ENCODE measurements around the gene SPATA31C1.
"Not testable (repeated sequence)": the region's sequence is repeated elsewhere in the genome, so short reads cannot be mapped to it uniquely, and the experiment has no call there.

SPATA31C1 gene

GRCh38 chr9:87886933-87887505, 30.7 kb upstream of the SPATA31C1 start:
- no peak for DNase-seq (ENCODE audit: low spot score)

DNA sequence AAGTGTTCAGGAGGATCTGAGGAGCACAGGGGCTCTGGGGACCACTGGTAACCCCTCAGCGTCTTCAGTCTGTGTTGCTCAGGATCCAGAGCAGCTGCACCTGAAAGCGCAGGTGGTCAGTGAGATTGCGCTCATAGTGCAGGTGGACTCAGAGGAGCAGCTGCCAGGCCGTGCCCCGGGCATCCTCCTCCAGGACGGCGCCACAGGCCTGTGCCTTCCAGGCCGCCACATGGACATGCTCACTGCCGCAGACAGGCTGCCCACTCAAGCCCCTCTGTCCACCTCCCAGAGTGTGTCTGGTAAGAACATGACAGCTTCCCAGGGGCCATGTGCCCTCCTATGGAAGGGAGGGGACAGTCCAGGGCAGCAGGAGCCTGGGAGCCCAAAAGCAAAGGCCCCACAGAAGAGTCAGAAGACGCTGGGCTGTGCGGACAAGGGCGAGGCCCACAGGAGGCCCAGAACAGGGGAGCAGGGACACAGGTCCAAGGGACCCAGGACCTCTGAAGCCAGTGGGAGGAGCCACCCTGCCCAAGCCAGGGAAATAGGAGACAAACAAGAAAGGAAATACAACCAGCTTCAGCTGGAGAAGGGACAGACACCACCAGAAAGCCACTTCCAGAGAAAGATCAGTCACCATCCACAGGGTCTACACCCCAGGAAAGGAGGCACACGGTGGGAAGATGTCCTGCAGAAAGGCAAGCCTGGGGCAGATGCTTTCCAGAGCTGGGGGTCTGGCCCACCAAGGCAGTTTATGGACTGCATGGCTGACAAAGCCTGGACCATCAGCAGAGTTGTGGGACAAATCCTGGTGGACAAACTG, 29.9 kb upstream of the SPATA31C1 start:
- no peak for DNase-seq (ENCODE audit: low spot score)

GRCh38 chr9:87888501-87888900, 29.3 kb upstream of the SPATA31C1 start:
- no peak for DNase-seq (ENCODE audit: low spot score)

- no peak for DNase-seq (ENCODE audit: low spot score)
These were observed 28.5 kb upstream of the SPATA31C1 start for GRCh38 chr9:87889065-87889881.

GRCh38 chr9:87889882-87890252, 27.9 kb upstream of the SPATA31C1 start:
- no peak for DNase-seq (ENCODE audit: low spot score)

- no peak for DNase-seq (ENCODE audit: low spot score)
These were observed 26.9 kb upstream of the SPATA31C1 start for GRCh38 chr9:87890837-87891236.

DNA sequence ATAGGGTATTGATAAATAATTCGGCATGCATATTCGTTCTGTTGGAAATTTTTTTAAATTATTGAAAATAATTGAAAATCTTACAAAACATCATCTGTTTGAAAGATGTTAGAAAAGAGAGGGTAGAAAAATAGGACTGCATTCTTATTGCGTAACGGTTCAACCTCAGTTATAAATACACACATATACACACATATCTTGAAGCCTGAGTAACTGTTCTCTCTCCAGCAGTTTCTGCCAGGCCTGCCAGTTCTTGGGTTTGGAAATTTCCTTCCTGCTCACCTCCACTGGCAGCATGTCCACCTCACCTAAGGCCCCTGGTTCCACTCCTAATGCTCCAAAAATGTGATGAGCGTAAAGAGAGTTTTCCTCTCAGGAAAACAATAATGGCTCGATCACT, 26.0 kb upstream of the SPATA31C1 start:
- no peak for DNase-seq (ENCODE audit: low spot score)

DNA sequence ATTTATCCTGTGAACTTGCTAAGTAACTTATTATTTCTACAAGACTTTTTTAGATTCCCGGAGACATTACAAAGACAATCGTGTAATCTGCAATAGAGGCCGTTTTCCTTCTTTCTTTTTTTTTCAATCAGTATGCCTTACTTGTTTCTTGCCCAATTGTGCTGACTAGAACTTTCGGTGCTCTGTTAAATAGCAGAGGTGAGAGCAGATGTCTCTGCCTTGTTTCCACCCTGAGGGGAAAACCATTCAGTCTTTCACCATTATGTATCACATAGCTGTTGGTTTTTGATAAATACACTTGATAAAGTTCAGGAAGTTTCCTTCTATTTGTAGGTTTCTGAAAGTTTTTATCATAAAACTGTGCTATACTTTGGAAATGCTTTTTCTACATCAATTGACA, 24.8 kb upstream of the SPATA31C1 start:
- DNase-seq (ENCODE audit: low spot score) = no peak

GRCh38 chr9:87894998-87895625, 22.6 kb upstream of the SPATA31C1 start:
- DNase-seq (ENCODE audit: low spot score) = no peak

GRCh38 chr9:87896891-87897290, 20.9 kb upstream of the SPATA31C1 start:
- no peak for DNase-seq (ENCODE audit: low spot score)

- DNase-seq (ENCODE audit: low spot score) = no peak
These were observed 19.6 kb upstream of the SPATA31C1 start for GRCh38 chr9:87898151-87898550.

DNA sequence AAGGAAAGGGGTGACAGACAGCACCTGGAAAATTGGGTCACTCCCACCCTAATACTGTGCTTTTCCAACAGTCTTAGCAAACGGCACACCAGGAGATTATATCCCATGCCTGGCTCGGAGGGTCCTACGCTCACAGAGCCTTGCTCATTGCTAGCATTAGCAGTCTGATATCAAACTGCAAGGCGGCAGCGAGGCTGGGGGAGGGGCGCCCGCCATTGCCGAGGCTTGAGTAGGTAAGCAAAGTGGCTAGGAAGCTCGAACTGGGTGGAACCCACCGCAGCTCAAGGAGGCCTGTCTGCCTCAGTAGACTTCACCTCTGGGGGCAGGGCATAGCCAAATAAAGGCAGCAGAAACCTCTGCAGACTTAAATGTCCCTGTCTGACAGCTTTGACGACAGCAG, 15.4 kb upstream of the SPATA31C1 start:
- not testable (repeated sequence) for DNase-seq (ENCODE audit: low spot score)

DNA sequence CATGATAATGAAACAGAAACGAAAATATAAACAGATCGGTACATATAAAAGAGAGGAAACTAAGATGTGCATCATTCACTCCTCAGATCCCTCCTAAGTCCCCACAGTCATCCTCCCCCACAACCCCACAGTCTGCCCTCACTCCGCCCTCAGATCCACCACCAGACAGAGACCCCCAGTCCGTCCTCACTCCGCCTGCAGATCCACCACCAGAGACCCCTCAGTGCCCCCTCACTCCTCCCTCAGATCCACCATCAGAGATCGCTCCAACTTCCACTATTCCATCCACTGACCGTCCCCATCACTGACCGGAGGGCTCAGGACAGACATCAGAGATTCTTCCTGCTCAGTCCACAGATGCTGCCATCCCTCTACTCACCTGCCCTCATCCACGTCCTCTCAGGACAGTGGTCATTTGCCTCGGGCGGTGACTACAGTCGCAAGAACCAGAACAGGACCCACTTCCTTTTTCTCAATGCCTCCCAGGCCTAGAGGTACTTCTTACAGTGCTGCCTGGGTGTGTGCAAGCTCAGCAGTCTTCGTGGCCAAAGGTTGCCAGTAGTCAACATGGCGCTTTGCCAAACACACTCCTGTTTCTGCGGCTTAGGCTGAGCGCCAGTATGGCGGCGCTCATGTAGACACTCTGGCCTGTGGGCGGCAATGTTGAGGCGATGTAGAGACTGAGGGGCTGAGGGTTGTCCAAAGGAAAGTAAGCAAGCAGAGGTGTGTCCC, 8.3 kb upstream of the SPATA31C1 start:
- peak; percentile 18 for DNase-seq (ENCODE audit: low spot score)

GRCh38 chr9:87910821-87911220, 6.9 kb upstream of the SPATA31C1 start:
- no peak for DNase-seq (ENCODE audit: low spot score)

- not testable (repeated sequence) for DNase-seq (ENCODE audit: low spot score)
These were observed 1.3 kb downstream of the SPATA31C1 start for GRCh38 chr9:87919013-87919412.

GRCh38 chr9:87921561-87921960, 3.8 kb downstream of the SPATA31C1 start:
- DNase-seq (ENCODE audit: low spot score) = not testable (repeated sequence)

- DNase-seq (ENCODE audit: low spot score) = not testable (repeated sequence)
These were observed 5.2 kb downstream of the SPATA31C1 start for GRCh38 chr9:87923012-87923411.

DNA sequence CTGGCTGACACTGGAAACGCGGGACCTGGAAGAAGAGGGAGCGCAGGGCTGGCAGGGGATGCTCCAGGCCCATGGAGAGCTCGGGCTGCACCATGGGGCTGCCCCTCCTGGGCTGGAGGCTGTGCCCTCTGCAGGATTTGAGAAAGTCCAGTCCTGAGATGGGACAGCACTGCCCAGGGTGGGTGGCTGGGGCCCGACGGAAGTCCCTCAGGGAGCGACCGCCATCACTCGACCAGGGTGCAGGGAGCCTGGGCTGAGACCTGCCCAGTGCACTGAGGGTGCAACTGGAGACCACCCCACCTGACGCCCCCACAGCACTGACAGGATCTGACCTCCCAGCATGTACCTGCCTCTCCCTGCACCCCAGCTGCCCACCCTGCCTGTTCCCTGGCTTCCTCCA, 7.1 kb downstream of the SPATA31C1 start:
- not testable (repeated sequence) for DNase-seq (ENCODE audit: low spot score)

- not testable (repeated sequence) for DNase-seq (ENCODE audit: low spot score)
These were observed 11.4 kb downstream of the SPATA31C1 start for GRCh38 chr9:87929152-87929551.

- DNase-seq (ENCODE audit: low spot score) = not testable (repeated sequence)
These were observed 16.7 kb downstream of the SPATA31C1 start for GRCh38 chr9:87934444-87934843.

DNA sequence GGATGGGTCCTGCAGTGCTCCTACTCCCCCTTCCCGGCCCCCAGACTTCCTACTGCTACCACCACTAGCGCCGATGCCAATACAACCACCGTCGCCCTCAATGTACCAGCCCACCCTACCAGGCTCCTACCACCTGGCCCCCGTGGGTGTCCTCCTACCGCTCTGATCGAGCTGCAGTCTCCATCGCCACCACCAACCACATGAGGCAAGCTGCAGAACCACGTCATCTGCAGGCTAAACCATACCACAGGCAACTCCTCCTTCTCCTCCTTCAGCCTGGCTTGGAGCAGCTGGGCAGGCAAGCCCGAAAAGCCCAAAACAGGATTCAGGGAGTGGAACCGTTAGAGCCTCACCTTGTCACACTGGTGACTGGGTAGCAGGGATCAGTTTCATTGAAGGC, 19.6 kb downstream of the SPATA31C1 start:
- DNase-seq (ENCODE audit: low spot score) = not testable (repeated sequence)

DNA sequence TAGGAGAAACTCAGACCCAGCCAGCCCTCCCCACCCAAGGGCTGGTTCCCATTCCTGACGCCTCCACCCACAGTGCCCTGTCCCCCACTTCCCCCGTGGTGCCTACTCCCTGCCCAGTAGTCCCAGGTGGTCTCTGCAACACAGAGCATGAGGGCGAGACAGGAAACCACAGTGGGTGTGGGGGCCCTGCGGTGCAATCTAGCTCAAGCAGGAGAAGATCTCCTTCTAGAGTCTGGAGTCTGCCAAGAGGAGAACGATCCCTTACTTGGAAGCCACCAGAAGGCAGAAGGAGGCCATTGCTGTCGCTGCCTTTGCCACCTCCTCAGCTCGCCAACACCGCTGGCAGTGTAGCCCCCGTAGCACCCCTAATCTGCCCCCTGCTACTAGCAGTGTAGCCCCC, 20.2 kb downstream of the SPATA31C1 start:
- DNase-seq (ENCODE audit: low spot score) = not testable (repeated sequence)
